NCI-H2029 (cell line): ENCODE data around the gene ARL13A.
"Not testable (repeated sequence)": the region's sequence is repeated elsewhere in the genome, so short reads cannot be mapped to it uniquely, and the experiment has no call there.

Experiments used
- DNase-seq: peaks from one replicate; lab custom pipeline; 2025; lab: John Stamatoyannopoulos, UW

The ARL13A gene

DNA sequence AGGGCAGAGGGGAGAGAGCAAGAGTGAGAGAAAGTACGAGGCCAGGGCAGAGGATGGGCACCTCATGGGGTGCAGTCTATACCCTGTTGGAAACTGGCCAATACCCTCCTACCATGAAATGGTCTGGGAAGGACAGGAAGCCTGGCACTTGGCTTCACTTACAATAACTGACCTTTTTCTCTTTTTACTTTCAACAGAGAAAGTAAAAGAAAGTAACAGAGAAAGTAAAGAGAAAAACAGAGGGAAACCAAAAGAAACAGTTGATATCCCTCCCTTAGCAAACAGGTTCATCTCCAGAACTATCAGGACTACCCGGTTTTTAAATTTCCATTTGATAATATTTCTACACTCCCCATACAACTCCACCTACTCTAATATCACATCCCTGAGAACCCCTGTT lies 20.6 kb downstream of the ARL13A start:
- no peak for DNase-seq

- DNase-seq, result no peak
Measured at GRCh38 chrX:100994352-100995281, 25.1 kb downstream of the ARL13A start.

GRCh38 chrX:100995469-100995868 lies 26.0 kb downstream of the ARL13A start:
- DNase-seq, result no peak

GRCh38 chrX:100999451-100999850 lies 29.9 kb downstream of the ARL13A start:
- DNase-seq, result no peak

DNA sequence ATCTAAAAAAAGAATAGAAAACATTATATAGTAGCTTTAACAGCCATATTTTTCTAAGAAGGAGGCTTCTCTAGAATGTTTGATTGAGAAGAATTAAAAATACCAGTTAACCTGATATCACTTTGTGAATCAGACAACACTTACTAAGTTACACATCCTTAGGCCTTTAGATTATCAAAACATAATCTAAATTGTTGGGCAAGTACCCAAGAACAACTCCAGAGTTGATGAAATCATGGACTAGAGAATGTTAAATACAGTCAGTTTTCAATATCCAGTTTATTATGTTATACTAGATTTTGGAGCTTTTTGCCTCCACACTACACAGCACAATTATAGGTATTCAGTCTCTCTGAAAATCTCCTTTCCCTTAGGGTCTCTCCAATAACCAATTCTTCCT lies 39.6 kb downstream of the ARL13A start:
- DNase-seq, result no peak

GRCh38 chrX:101012031-101012430 lies 42.5 kb downstream of the ARL13A start:
- DNase-seq, result not testable (repeated sequence)

- no peak for DNase-seq
Measured at GRCh38 chrX:101022020-101022419, 52.5 kb downstream of the ARL13A start.

- DNase-seq, result no peak
Measured at GRCh38 chrX:101025126-101025525, 55.6 kb downstream of the ARL13A start.

DNA sequence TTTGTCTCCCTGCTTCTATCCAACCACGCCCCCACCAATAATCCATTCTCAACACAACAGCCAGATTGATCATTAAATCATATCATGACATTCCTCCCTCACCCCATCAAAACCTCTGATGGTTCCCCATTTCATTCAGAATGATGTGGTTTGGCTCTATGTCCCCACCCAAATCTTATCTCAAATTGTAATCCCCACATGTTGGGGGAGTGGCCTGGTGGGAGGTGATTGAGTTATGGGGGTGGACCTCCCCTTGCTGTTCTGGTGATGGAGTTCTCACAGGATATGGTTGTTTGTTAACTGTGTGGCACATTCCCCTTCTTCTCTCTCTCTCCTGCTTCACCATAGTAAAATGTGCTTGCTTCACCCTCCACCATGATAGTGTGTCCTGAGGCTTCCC lies 59.1 kb downstream of the ARL13A start:
- no peak for DNase-seq

GRCh38 chrX:101029665-101030064 lies 60.2 kb downstream of the ARL13A start:
- no peak for DNase-seq

DNA sequence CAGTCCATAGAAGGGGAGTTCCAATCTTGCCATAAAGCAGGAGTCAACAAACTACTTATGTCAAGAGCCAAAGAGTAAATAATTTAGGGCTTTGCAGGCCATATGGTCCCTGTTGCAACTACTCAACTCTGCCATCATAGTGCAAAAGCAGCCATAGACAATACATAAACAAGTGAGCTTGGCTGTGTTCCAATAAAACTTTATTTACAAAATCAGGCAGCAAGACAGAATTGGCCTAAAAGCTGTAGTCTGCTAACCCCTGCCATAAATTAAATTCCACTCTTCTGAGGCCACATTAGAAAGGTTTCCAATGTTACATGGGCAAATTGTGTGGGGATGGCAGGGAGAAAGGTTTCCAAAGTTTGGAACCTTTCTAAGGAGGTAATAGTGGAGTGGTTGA lies 67.7 kb downstream of the ARL13A start:
- DNase-seq, result no peak

DNA sequence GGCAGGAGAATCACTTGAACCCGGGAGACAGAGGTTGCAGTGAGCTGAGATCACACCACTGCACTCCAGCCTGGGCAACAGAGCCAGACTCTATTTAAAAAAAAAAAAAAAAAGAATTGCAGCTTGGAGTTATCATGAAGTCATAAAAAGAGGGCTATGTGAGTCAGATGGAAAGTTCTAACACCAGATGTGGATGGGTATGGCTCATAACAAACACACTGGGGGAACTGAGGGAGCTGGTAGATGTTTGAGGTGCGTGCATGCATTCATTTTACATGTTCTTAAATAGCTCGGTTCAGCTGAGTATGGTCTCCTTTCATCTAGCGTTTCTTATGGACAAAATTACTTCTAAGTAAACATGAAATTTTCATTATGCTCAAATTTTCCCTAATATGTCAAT lies 70.7 kb downstream of the ARL13A start:
- DNase-seq, result no peak
